ENCODE results near the gene ARID1A. TPM values are rescaled to one million over a fixed set of nuclear protein-coding genes. Genes with fewer than 3 reads are reported as not detected.

The ARID1A gene
- total RNA-seq, 1 donor from 2014 or later, result 85.1 TPM

GRCh38 chr1:26700711-26701110 lies 4.9 kb downstream of the ARID1A start:
- H3K4me3 ChIP-seq (ENCODE audit: insufficient read depth, low read depth, low read length), result peak overlapping the region; percentile 18
- FAIRE-seq (no peak), DNase-seq (ENCODE audit: low read depth) (peak; percentile 52)
- no peaks in the 10 kb centered on the region for H3K27me3 ChIP-seq (ENCODE audit: insufficient read depth, low read length)
- Mint-ChIP-seq H3K4me1 (ENCODE audit: low read depth, unreplicated experiment) (peaks cover 6% of the 10 kb centered on the region), H3K27ac (ENCODE audit: unreplicated experiment) (peak overlapping the region; percentile 64), H3K9me3 (ENCODE audit: unreplicated experiment) (no peaks in the 10 kb centered on the region), H3K36me3 (ENCODE audit: low read depth, unreplicated experiment) (no peaks in the 10 kb centered on the region), H3K27me3 (ENCODE audit: low read depth, unreplicated experiment) (no peaks in the 10 kb centered on the region), H3K4me3 (ENCODE audit: unreplicated experiment) (no peak overlapping the region)
- H3K4me1 ChIP-seq (ENCODE audit: insufficient read depth, low read length), result peaks cover 55% of the 10 kb centered on the region
- no peaks in the 10 kb centered on the region for H3K9me3 ChIP-seq (ENCODE audit: insufficient read depth, low read depth, low read length)
- peaks cover 94% of the 10 kb centered on the region for H3K79me2 ChIP-seq (ENCODE audit: insufficient read depth, low read length)
- no peak overlapping the region for H2AFZ ChIP-seq (ENCODE audit: low read depth, low read length)
- H3K4me2 ChIP-seq (ENCODE audit: low read length), result peak overlapping the region; percentile 91
- peak overlapping the region; percentile 86 for H3K9ac ChIP-seq (ENCODE audit: low read length)
- H3K27ac ChIP-seq (ENCODE audit: low read depth, low read length), result peak overlapping the region; percentile 53
- no peaks in the 10 kb centered on the region for H3K36me3 ChIP-seq (ENCODE audit: insufficient read depth, low read length)
- H4K20me1 ChIP-seq (ENCODE audit: insufficient read depth, low read length), result peaks cover 80% of the 10 kb centered on the region
- TF ChIP-seq, protein P1, sequence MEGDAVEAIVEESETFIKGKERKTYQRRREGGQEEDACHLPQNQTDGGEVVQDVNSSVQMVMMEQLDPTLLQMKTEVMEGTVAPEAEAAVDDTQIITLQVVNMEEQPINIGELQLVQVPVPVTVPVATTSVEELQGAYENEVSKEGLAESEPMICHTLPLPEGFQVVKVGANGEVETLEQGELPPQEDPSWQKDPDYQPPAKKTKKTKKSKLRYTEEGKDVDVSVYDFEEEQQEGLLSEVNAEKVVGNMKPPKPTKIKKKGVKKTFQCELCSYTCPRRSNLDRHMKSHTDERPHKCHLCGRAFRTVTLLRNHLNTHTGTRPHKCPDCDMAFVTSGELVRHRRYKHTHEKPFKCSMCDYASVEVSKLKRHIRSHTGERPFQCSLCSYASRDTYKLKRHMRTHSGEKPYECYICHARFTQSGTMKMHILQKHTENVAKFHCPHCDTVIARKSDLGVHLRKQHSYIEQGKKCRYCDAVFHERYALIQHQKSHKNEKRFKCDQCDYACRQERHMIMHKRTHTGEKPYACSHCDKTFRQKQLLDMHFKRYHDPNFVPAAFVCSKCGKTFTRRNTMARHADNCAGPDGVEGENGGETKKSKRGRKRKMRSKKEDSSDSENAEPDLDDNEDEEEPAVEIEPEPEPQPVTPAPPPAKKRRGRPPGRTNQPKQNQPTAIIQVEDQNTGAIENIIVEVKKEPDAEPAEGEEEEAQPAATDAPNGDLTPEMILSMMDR (IDR thresholded peaks at IDR 0.05; ENCODE audit: insufficient read depth, low read depth, low read length), result no peak
- TF ChIP-seq EZH2 (IDR thresholded peaks at IDR 0.05; ENCODE audit: insufficient read depth, low read length), result no peak

- Histone ChIP-seq H3K9me3 (ENCODE audit: insufficient read depth, low read depth, low read length) (no peaks in the 10 kb centered on the region), H3K4me3 (ENCODE audit: insufficient read depth, low read depth, low read length) (peak overlapping the region; percentile 18), H3K9ac (ENCODE audit: low read length) (peak overlapping the region; percentile 86), H3K27ac (ENCODE audit: low read depth, low read length) (peak overlapping the region; percentile 53), H4K20me1 (ENCODE audit: insufficient read depth, low read length) (peaks cover 87% of the 10 kb centered on the region), H3K4me2 (ENCODE audit: low read length) (peak overlapping the region; percentile 91), H3K4me1 (ENCODE audit: insufficient read depth, low read length) (peaks cover 62% of the 10 kb centered on the region), H2AFZ (ENCODE audit: low read depth, low read length) (no peak overlapping the region), H3K79me2 (ENCODE audit: insufficient read depth, low read length) (peaks cover 99% of the 10 kb centered on the region), H3K36me3 (ENCODE audit: insufficient read depth, low read length) (no peaks in the 10 kb centered on the region), H3K27me3 (ENCODE audit: insufficient read depth, low read length) (no peaks in the 10 kb centered on the region)
- FAIRE-seq (no peak), DNase-seq (ENCODE audit: low read depth) (peak; percentile 89)
- H3K9me3 Mint-ChIP-seq (ENCODE audit: unreplicated experiment), result no peaks in the 10 kb centered on the region
- H3K4me1 Mint-ChIP-seq (ENCODE audit: low read depth, unreplicated experiment), result peaks cover 12% of the 10 kb centered on the region
- H3K4me3 Mint-ChIP-seq (ENCODE audit: unreplicated experiment), result no peak overlapping the region
- H3K27me3 Mint-ChIP-seq (ENCODE audit: low read depth, unreplicated experiment), result no peaks in the 10 kb centered on the region
- H3K36me3 Mint-ChIP-seq (ENCODE audit: low read depth, unreplicated experiment), result no peaks in the 10 kb centered on the region
- TF ChIP-seq, protein P1 (IDR thresholded peaks at IDR 0.05; ENCODE audit: insufficient read depth, low read depth, low read length), result no peak
- no peak for TF ChIP-seq EZH2 (IDR thresholded peaks at IDR 0.05; ENCODE audit: insufficient read depth, low read length)
- no peak overlapping the region for H3K27ac Mint-ChIP-seq (ENCODE audit: unreplicated experiment)
These were observed 5.6 kb downstream of the ARID1A start for GRCh38 chr1:26701266-26701994.

All from astrocyte (in vitro differentiated cells and primary cell).